ENCODE measurements around the gene SOX4.

The SOX4 gene

DNA sequence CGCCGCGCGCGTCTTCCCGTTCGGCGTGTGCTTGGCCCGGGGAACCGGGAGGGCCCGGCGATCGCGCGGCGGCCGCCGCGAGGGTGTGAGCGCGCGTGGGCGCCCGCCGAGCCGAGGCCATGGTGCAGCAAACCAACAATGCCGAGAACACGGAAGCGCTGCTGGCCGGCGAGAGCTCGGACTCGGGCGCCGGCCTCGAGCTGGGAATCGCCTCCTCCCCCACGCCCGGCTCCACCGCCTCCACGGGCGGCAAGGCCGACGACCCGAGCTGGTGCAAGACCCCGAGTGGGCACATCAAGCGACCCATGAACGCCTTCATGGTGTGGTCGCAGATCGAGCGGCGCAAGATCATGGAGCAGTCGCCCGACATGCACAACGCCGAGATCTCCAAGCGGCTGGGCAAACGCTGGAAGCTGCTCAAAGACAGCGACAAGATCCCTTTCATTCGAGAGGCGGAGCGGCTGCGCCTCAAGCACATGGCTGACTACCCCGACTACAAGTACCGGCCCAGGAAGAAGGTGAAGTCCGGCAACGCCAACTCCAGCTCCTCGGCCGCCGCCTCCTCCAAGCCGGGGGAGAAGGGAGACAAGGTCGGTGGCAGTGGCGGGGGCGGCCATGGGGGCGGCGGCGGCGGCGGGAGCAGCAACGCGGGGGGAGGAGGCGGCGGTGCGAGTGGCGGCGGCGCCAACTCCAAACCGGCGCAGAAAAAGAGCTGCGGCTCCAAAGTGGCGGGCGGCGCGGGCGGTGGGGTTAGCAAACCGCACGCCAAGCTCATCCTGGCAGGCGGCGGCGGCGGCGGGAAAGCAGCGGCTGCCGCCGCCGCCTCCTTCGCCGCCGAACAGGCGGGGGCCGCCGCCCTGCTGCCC, 1.1 kb downstream of the SOX4 start:
- DNase-seq = no peak

DNA sequence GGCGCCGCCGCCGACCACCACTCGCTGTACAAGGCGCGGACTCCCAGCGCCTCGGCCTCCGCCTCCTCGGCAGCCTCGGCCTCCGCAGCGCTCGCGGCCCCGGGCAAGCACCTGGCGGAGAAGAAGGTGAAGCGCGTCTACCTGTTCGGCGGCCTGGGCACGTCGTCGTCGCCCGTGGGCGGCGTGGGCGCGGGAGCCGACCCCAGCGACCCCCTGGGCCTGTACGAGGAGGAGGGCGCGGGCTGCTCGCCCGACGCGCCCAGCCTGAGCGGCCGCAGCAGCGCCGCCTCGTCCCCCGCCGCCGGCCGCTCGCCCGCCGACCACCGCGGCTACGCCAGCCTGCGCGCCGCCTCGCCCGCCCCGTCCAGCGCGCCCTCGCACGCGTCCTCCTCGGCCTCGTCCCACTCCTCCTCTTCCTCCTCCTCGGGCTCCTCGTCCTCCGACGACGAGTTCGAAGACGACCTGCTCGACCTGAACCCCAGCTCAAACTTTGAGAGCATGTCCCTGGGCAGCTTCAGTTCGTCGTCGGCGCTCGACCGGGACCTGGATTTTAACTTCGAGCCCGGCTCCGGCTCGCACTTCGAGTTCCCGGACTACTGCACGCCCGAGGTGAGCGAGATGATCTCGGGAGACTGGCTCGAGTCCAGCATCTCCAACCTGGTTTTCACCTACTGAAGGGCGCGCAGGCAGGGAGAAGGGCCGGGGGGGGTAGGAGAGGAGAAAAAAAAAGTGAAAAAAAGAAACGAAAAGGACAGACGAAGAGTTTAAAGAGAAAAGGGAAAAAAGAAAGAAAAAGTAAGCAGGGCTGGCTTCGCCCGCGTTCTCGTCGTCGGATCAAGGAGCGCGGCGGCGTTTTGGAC, 2.0 kb downstream of the SOX4 start:
- no peak for DNase-seq

DNA sequence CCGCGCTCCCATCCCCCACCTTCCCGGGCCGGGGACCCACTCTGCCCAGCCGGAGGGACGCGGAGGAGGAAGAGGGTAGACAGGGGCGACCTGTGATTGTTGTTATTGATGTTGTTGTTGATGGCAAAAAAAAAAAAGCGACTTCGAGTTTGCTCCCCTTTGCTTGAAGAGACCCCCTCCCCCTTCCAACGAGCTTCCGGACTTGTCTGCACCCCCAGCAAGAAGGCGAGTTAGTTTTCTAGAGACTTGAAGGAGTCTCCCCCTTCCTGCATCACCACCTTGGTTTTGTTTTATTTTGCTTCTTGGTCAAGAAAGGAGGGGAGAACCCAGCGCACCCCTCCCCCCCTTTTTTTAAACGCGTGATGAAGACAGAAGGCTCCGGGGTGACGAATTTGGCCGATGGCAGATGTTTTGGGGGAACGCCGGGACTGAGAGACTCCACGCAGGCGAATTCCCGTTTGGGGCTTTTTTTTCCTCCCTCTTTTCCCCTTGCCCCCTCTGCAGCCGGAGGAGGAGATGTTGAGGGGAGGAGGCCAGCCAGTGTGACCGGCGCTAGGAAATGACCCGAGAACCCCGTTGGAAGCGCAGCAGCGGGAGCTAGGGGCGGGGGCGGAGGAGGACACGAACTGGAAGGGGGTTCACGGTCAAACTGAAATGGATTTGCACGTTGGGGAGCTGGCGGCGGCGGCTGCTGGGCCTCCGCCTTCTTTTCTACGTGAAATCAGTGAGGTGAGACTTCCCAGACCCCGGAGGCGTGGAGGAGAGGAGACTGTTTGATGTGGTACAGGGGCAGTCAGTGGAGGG, 2.8 kb downstream of the SOX4 start:
- DNase-seq = peak; percentile 84

DNA sequence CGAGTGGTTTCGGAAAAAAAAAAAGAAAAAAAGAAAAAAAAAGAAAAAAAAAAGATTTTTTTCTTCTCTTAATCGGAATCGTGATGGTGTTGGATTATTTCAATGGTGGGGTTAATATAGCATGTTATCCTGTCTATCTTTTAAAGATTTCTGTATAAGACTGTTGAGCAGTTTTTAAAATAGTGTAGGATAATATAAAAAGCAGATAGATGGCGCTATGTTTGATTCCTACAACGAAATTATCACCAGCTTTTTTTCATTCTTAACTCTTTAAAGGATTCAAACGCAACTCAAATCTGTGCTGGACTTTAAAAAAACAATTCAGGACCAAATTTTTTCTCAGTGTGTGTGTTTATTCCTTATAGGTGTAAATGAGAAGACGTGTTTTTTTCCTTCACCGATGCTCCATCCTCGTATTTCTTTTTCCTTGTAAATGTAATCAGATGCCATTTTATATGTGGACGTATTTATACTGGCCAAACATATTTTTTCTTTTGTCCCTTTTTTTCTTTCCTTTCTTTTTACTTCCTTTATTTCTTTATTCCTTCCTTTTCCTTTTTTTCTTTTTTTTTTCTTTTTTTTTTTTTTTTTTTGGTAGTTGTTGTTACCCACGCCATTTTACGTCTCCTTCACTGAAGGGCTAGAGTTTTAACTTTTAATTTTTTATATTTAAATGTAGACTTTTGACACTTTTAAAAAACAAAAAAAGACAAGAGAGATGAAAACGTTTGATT, 3.6 kb downstream of the SOX4 start:
- peak; percentile 84 for DNase-seq

DNA sequence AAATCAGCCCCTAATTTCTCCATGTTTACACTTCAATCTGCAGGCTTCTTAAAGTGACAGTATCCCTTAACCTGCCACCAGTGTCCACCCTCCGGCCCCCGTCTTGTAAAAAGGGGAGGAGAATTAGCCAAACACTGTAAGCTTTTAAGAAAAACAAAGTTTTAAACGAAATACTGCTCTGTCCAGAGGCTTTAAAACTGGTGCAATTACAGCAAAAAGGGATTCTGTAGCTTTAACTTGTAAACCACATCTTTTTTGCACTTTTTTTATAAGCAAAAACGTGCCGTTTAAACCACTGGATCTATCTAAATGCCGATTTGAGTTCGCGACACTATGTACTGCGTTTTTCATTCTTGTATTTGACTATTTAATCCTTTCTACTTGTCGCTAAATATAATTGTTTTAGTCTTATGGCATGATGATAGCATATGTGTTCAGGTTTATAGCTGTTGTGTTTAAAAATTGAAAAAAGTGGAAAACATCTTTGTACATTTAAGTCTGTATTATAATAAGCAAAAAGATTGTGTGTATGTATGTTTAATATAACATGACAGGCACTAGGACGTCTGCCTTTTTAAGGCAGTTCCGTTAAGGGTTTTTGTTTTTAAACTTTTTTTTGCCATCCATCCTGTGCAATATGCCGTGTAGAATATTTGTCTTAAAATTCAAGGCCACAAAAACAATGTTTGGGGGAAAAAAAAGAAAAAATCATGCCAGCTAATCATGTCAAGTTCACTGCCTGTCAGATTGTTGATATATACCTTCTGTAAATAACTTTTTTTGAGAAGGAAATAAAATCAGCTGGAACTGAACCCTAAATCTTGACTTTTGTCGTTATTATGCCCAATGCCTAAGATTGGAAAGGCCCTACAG, 4.5 kb downstream of the SOX4 start:
- DNase-seq = no peak

DNA sequence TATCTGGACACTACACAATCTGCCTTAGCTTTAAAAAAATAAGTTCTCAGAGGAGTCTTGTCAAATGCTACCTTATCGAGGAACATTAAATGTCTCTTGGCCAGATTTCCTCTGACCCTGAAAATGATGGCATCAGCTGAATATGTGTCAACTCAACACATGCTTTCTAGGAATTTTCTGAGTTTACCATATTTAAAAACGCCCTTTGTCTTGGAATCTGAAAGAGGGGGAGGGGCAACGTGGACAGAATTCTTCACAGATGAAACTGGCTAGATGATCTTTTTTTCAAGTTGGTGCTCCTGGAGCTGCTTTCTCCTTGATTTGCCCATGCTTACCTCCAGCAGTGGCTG, 5.1 kb downstream of the SOX4 start:
- DNase-seq = no peak

DNA sequence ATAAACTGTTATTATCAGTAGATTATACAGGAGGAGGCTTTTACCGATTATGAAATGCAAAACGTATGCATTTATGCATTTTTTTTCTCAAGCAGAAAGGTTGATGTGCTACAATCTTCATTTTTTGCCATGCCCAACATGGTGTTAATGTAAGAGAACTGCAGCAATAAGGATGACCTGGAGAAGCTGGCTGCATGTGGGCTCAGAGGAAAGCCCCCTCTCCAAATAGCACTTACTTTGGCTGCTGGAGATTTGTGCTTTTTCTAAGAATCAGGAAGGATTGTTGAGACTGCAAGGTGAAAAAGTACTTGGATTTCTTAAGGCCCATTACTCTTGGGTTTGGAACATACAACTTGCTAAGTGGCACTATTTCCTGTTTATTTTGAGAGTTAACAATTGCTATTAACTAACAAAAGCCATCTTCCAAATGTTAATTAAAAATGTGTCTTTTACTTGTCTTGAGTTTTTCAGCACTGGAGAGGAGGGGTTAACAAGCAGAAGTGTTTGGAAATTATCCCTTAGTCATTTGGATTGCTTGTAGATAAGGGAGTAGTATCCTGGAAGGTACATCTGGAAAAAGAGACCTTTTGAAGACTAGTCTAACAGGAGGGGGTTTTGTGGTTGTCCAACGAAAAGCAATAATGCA, 5.6 kb downstream of the SOX4 start:
- DNase-seq = no peak

DNA sequence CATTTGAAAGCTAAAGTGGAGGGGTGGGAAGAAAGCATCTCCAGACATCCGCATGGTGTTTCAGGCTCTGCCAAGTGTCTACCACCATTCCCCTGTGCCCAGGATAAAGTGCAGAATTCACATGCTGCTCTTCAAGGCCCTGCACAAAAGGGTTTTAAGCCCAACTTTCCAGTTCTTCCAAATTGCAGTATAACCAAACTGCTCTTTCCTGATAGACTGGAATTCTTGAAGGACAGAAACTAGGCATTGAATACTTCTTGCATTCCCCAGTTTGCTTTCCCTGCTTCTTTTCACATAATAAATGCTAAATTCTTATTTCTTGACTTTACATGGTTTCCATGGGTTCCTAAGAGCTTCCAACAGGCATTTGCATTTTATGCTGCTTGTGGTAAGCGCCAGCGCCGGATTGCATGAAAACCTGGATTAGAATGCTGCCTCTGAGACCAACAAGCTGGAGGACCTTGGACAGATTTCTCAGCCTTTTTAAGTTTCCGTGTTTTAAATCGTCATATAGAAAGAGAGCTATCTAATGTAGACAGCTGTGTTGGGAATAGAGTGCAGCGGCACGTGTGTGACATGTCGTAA, 7.9 kb downstream of the SOX4 start:
- peak; percentile 60 for DNase-seq

DNA sequence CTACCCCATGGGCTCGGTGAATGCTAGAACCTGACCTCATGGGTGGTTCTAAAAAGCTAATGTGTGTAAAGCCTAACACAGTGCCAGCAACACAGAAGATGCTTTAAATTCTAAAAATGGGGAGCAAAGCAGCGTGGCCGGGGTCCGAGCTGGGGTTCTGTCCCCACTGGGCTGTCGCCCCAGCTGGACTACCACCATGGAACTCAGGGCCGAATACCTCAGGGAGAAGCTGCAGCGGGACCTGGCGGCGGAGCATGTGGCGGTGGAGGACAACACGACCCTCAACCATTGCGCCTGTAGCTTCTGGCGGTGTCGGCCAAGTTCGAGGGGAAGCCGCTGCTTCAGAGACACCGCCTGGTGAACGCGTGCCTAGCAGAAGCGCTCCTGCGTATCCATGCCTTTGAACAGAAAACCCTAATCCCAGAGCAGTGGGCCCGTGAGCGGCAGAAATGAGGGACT, 8.4 kb downstream of the SOX4 start:
- DNase-seq = no peak

DNA sequence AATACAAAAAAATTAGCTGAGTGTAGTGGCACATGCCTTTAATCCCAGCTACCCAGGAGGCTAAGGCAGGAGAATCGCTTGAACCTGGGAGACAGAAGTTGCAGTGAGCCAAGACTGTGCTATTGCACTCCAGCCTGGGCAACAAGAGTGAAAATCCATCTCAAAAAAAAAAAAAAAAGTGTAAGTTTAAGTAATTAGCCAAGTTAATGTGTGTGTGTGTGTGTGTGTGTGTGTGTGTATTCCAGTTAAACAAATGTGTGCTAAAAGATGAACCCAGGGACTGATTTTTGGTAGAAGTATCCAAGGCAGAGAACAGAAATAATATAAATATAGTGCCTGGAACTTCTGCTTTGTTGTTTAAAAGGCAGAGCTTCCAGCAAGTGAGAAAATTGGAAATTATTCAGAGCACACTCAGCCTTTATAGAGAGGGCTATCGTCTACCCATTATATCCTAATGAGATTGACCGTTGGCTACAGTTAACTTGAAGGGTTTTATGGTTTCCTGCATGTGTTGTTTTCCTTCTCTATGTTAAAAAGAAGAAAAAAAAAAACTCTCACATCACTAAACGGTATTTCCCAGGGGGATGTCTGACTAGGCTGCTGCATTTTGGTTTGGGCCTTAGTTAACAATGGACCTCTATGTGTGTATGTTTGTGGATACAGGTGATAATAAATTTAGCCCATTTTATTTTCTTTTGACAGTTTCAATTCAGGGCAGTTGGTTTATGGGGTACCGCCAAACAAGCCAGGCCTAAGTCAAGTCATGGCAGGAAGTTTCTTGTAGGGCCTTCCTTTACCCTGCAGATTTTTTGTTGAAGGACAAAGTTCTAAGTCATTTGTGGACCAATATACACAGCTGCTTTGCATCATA, 9.8 kb downstream of the SOX4 start:
- DNase-seq = no peak

DNA sequence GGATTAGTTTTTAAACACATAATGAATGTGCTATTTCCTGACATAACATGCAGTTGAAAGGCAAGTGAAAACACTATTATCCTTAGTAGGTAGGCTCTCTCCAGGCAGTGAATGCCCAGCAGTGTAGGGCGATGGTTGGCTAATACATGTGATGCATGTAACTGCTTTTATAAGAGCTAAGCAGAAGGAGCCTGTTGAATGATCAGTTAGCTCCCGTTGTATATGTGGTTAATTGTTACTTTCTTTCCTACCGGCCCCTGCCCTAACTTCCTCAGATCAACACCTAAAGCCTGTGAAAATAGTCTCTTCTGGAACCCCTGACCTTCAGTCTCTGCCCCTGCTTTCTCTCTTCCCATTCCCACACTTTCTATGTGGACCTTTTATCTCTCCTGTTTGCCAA, 10.5 kb downstream of the SOX4 start:
- no peak for DNase-seq

DNA sequence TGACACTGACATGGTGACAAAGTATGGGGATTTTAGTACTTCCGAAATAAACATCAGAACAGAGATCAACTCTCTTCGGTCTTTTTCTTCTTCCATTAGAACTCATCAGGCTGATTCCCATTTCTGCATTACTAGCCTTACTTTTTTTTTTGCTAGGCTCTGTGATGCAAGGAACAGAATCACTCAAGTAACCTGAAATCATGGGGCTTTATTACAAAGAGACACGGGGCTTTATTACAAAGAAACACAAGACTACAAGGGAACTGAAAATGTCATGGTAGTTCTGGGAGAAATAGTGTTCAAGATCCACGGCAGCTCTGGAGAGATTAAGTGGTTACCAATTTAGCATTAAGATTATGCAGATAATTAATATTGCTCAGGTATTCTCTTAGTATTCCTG, 11.6 kb downstream of the SOX4 start:
- no peak for DNase-seq

DNA sequence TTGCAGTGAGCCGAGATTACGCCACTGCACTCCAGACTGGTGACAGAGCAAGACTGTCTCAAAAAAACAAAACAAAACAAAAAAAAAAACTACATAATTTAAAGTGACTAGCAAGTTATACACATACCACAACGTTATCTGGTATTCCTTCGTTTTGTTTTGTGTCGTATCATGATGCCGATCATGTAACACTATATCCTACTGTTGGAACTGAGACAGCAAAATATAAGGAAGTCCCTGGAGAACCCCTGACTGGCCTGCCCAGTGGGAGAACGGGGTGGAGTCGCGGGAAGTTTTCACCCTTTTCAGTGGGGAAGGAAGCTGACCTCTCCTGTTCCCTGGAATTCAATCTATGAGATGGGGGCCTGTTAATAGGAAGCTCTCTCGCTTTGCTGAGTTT, 15.1 kb downstream of the SOX4 start:
- DNase-seq = no peak

DNA sequence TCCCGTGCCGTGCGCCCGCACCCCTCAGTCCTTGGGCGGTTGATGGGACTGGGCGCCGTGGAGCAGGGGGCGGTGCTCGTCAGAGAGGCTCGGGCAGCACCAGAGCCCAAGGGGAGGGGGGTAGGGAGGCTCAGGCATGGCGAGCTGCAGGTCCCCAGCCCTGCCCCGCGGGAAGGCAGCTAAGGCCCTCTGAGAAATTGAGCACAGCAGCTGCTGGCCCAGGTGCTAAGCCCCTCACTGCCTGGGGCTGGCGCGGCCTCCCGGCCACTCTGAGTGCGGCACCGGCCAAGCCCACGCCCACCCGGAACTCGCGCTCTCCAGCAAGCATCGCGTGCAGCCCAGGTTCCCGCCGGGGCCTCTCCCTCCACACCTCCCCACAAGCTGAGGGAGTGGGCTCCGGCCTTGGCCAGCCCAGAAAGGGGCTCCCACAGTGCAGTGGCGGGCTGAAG, 16.4 kb downstream of the SOX4 start:
- DNase-seq = no peak

DNA sequence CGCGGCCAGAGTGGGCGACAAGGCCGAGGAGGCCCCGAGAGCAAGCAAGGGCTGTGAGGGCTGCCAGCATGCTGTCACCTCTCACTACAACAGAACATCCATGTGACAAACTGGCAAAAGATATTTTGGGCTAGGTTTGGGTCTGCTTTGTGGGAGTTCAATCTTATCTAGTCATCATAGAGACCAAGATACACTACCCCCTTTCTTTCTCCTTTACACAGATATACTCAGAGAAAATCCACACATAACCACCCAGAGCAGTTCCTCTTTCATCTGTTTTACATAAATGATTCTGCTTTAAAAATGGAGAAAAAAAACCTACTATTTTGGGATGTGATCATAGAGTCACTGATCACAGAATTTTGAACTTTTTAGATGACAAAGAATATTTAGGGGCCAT, 16.8 kb downstream of the SOX4 start:
- no peak for DNase-seq

DNA sequence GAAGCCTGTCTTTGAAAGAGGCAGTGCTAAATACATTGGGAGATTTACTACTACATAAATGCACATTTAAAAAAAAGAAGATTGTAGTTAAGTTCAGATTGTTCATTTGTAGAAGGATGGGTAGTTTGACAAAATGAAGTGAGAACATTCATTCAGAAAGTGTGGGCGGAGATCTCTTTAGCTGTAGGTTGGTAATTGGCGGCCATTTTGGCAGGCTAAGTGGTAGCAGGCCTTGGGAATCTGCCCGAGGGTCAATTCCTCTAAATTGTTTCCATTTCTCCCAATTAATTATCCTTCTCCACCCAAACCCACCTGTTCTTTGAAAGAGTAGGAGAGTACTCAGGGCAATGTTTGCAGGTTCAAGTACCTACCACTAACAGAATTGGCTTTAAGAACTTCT, 17.9 kb downstream of the SOX4 start:
- DNase-seq = peak; percentile 60

DNA sequence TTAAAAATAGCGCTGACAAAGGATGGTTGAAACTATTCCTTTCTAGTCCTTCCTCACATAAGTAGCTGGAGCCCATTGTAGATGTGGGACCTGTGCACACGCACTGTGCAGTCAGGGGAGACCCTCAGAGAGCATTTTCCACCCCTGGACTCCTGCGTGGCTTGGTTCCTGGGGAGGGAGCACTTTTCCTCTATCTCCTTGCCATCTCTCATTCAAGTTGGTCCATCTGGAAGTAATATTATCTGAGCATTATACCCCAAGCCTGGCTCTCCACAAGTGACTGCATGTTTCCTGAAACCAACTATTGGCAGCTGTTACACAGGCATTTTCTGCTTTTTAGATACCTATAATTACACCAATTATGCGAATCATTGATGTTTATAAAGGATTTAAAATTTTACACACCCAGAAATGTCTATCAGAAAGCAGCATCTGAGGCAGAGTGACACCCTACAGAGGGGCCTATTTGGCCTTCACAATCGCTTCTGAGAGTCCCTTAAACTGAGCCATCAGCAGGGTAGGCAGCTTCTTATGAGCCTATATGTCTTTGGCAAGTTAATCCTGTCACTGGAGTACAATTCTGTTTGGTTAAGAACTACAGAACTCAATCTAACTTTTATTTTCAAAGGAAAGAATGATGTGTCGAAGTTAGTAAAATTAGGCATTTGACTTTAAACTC, 18.7 kb downstream of the SOX4 start:
- DNase-seq = peak; percentile 92

DNA sequence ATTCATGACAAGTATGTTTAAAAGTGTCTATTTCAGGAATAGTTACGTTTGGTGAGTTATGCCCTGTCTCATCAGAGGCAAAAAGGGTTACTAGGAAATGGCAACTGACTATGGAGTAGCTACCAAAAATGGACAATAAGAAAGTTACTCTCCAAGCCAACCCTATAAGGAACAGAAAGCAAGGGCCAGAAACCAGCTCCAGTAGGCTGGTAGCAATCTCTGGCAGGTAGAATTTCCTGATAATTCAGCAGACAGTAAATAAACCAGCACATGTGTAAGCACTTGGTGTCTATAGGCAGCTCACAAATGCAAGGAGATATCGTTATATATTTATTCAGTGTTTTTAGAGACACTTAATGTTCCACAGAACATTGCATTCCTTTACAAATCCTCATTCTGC, 20.3 kb downstream of the SOX4 start:
- no peak for DNase-seq

DNA sequence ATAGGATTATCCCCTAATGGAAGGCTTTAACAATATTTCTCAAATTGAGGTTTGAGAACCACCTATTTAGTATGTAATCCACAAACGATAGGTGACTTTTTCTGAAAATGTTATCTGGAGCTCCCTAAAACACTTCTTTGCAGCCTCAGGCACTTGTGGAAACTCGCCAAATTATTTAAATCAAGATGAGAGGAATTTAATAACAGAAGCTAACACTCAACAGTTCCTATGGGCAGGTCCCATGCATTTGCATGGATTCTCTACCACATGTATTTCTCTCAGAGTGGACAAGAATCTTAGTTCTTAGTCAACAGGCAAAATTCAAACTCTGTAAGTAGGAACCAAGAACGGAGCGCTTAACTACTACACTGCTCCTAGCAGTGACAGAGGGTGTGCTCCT, 20.7 kb downstream of the SOX4 start:
- no peak for DNase-seq

All from NCI-H2171 treated with DMSO at 0.1 percent for 48 hours (cell line).